Endothelial cell of umbilical vein (primary cell): Measurements from ENCODE around the gene SSTR5. TPM values are rescaled to one million over a fixed set of nuclear protein-coding genes. Genes with fewer than 3 reads are reported as not detected.
A peak's percentile ranks its signal among the peaks of the same experiment; 100 is the strongest.

Experiments used
- BruUV-seq: library from RNA; stranded (reverse); fragments of 400-500 nt; replicated peaks from 2 replicates; lab custom pipeline; 2021; lab: Mats Ljungman, UMichigan
- CTCF ChIA-PET: fragments of 300-600, 350-600 bp; sonication (Branson Sonifier 250); formaldehyde crosslinking; loops from one replicate; lab custom pipeline; 2021; ENCODE audit warnings: antibody characterized with exemption, inconsistent platforms; lab: Charles Lee
- POLR2A ChIA-PET: fragments of 300-600, 350-600 bp; sonication (Branson Sonifier 250); formaldehyde crosslinking; loops from one replicate; lab custom pipeline; 2021; ENCODE audit warnings: antibody characterized with exemption, inconsistent platforms; lab: Charles Lee
- DNase-seq: peaks from one replicate; pipeline ENCODE4 v3.0.0-alpha.2; 2011; ENCODE audit warnings: low read depth, low spot score
- FAIRE-seq: peaks from 2 replicates; lab custom pipeline; 2011; peaks lifted over from hg19 to GRCh38; lab: Jason Lieb, UNC
- H2AFZ ChIP-seq: 2 replicates; pipeline ENCODE4 v1.6.0; 2012; ENCODE audit warnings: low read depth, low read length, control low read depth, inconsistent platforms
- H3K27ac ChIP-seq: 2 replicates; pipeline ENCODE4 v1.5.1; 2011; ENCODE audit warnings: low read depth, mild to moderate bottlenecking, control low read depth, low read length, moderate library complexity; ENCODE audit not compliant: insufficient read depth
- H3K27me3 ChIP-seq, 2 experiments: 2 replicates each; pipeline versions ENCODE4 v1.6.0 to v1.6.1; 2011; ENCODE audit warnings: low read length in 2 of 2, mixed read lengths in 1 of 2; ENCODE audit not compliant: control insufficient read depth in 2 of 2, insufficient read depth in 2 of 2
- H3K36me3 ChIP-seq, 2 experiments: 2 replicates in 1 of 2; 3 replicates in 1 of 2; pipeline ENCODE4 v1.5.1; 2011; ENCODE audit warnings: low read length in 2 of 2, mild to moderate bottlenecking in 1 of 2, moderate library complexity in 1 of 2; ENCODE audit not compliant: control insufficient read depth in 2 of 2, insufficient read depth in 2 of 2; ENCODE audit errors: extremely low read depth in 1 of 2
- H3K4me1 ChIP-seq: 3 replicates; pipeline ENCODE4 v1.5.1; 2011; ENCODE audit warnings: mild to moderate bottlenecking, low read length; ENCODE audit not compliant: control insufficient read depth, insufficient read depth; ENCODE audit errors: extremely low read depth
- H3K4me2 ChIP-seq: 2 replicates; pipeline ENCODE4 v1.6.1; 2011; ENCODE audit warnings: low read length, control low read depth, mixed read lengths; ENCODE audit not compliant: insufficient read depth
- H3K4me3 ChIP-seq, 3 experiments: fragments of 200-600 bp in 1 of 3; sonication (generic), shearing (Covaris generic) in 1 of 3; replicated peaks in 1 of 3; 2 replicates each; pipeline ENCODE4 v1.5.1; 2011 to 2016; ENCODE audit warnings: control low read depth in 3 of 3, low read length in 3 of 3, mild to moderate bottlenecking in 2 of 3, inconsistent platforms in 1 of 3, low read depth in 1 of 3, moderate library complexity in 1 of 3; ENCODE audit not compliant: insufficient read depth in 1 of 3
- H3K79me2 ChIP-seq: 2 replicates; pipeline ENCODE4 v1.6.0; 2012; ENCODE audit warnings: low read length, inconsistent platforms; ENCODE audit not compliant: control insufficient read depth, insufficient read depth
- H3K9ac ChIP-seq: replicated peaks from 2 replicates; pipeline ENCODE3; 2011; ENCODE audit warnings: low read length, control low read depth; ENCODE audit not compliant: insufficient read depth; ENCODE audit errors: extremely low read depth
- H3K9me1 ChIP-seq: replicated peaks from 3 replicates; pipeline ENCODE4 v1.6.0; 2011; ENCODE audit warnings: mild to moderate bottlenecking, low read length; ENCODE audit not compliant: control insufficient read depth, insufficient read depth; ENCODE audit errors: extremely low read depth
- H3K9me3 ChIP-seq: replicated peaks from 2 replicates; pipeline ENCODE4 v1.5.1; 2012; ENCODE audit warnings: low read length, inconsistent platforms; ENCODE audit not compliant: control insufficient read depth, insufficient read depth
- H4K20me1 ChIP-seq: replicated peaks from 2 replicates; pipeline ENCODE3; 2011; ENCODE audit warnings: mild to moderate bottlenecking, low read length; ENCODE audit not compliant: control insufficient read depth, insufficient read depth; ENCODE audit errors: extremely low read depth
- EZH2 ChIP-seq: IDR thresholded peaks from 2 replicates; pipeline ENCODE4 v1.6.1; 2012; ENCODE audit warnings: borderline replicate concordance, low read depth, mild to moderate bottlenecking, moderate library complexity, low read length, inconsistent platforms; ENCODE audit not compliant: severe bottlenecking
- FOS ChIP-seq: IDR thresholded peaks from 2 replicates; pipeline ENCODE4 v1.6.1; 2011; ENCODE audit warnings: mild to moderate bottlenecking, low read length, moderate library complexity, borderline replicate concordance; ENCODE audit not compliant: insufficient read depth
- GATA2 ChIP-seq: IDR thresholded peaks from 2 replicates; pipeline ENCODE4 v1.7.0; 2011; ENCODE audit warnings: low read depth, mild to moderate bottlenecking, moderate library complexity, mixed read lengths, low read length; ENCODE audit not compliant: insufficient read length, insufficient read depth
- JUN ChIP-seq: IDR thresholded peaks from 2 replicates; pipeline ENCODE4 v1.6.1; 2011; ENCODE audit warnings: borderline replicate concordance, low read depth; ENCODE audit not compliant: insufficient read length, insufficient read depth
- MYC ChIP-seq: IDR thresholded peaks from one replicate; pipeline ENCODE4 v1.6.1; 2011; ENCODE audit warnings: mild to moderate bottlenecking, low read depth, low read length
- POLR2A ChIP-seq: IDR thresholded peaks from 2 replicates; pipeline ENCODE4 v1.6.1; 2012; ENCODE audit warnings: low read depth, mild to moderate bottlenecking, control low read depth, low read length
- POLR2AphosphoS5 ChIP-seq: IDR thresholded peaks from 2 replicates; pipeline ENCODE4 v1.6.1; 2012; ENCODE audit warnings: low read depth, mild to moderate bottlenecking, control low read depth, low read length, moderate library complexity; ENCODE audit not compliant: insufficient read depth
- dilution Hi-C: fragments of 300-500 bp; cut with MboI; formaldehyde crosslinking; loops from one replicate; pipeline ENCODE4 v1.15.0; 2019; ENCODE audit warnings: low sequenced_read_pairs; ENCODE audit not compliant: extremely low pct_ligation_motif_present
- intact Hi-C: fragments of 100-400 bp; cut with micrococcal nuclease; formaldehyde crosslinking; loops from one replicate; pipeline ENCODE4 v1.10.0; 2022
- polyA plus RNA-seq, 4 experiments: library from polyadenylated mRNA; depleted of rRNA in 3 of 4; stranded (reverse) in 3 of 4; unstranded in 1 of 4; fragments of >200 nt; gene quantifications; 2 replicates each; pipeline versions ENCODE4 v1.2.1 to v1.2.3, GENCODE V29; 2011 to 2012; ENCODE audit warnings: missing spikeins in 1 of 4
- total RNA-seq: library from RNA; stranded (reverse); gene quantifications from 2 replicates; pipeline ENCODE4 v1.2.3, GENCODE V29; 2021
- TF ChIP-seq, protein P1 (sequence below): IDR thresholded peaks from 2 replicates; pipeline ENCODE4 v1.6.1; 2011; ENCODE audit not compliant: insufficient read depth, insufficient read length
- TF ChIP-seq, protein P2 (sequence below), 2 donors: IDR thresholded peaks; 1 replicate in 1 of 2; 2 replicates in 1 of 2; pipeline ENCODE4 v1.5.1; 2011; ENCODE audit warnings: low read length in 2 of 2, mild to moderate bottlenecking in 2 of 2, moderate library complexity in 2 of 2, control low read depth in 1 of 2, inconsistent platforms in 1 of 2, low read depth in 1 of 2; ENCODE audit not compliant: insufficient read depth in 1 of 2; ENCODE audit errors: extremely low read depth in 1 of 2

The SSTR5 gene
- total and polyA plus RNA-seq, 2 donors (not counting 3 experiments of a cell fraction or from before 2014, with no cell fraction given), result 0.24 to 0.52 TPM

DNA sequence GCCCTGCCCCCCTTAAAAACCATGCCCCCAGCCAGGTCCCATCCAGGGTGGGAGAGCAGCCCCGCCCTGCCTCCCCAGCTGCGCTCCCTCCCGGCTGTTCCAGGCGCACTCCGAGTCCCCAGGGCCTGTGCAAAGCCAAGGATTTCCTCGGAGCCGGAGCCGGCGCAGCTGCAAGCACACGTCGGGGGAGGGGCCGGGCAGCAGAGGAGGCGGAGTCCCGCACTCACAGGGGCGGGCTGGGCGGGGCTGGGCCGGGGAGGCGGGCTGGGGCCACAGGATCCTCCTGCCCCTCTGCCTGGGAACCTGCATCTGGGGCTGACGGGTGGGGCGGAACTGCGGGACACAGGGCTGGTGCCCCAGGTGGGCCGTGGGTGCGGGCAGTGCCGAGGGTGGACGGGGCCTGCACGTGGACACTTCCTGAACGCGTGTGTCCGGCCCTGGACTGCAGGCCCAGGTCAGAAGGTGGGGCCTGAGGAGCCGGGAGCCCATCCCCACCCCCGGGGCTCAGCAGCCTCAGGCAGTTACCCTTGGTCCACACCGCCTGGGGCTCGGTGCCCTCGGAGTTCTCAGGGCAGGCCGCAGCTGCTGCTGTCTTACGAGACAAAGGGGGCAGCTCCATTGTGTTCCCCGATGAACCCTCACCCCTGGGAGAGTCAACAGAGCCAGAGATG, 24.0 kb upstream of the SSTR5 start:
- Histone ChIP-seq H3K27me3 (no peaks in the 10 kb centered on the region), H3K36me3 (no peaks in the 10 kb centered on the region), H3K4me3 (no peak overlapping the region), H4K20me1 (no peaks in the 10 kb centered on the region), H3K79me2 (no peaks in the 10 kb centered on the region), H3K4me1 (no peaks in the 10 kb centered on the region), H3K9me1 (no peaks in the 10 kb centered on the region), H3K27ac (no peak overlapping the region), H2AFZ (peak overlapping the region; percentile 91), H3K9ac (no peak overlapping the region), H3K4me2 (no peak overlapping the region), H3K9me3 (no peaks in the 10 kb centered on the region)
- dilution Hi-C loops (no loop called here), intact Hi-C loops (no loop called here)
- FAIRE-seq, result peak; percentile 21
- ChIA-PET POLR2A (interaction anchor here (0.6 kb wide), 1 partner anchor 149 kb away, joined by 5 read pairs; no protein-coding TSS in a partner anchor), CTCF (interaction anchor here (0.6 to 2.8 kb wide), 3 partner anchors 9 to 80 kb away, joined by 3 to 20 read pairs (median 3); no protein-coding TSS in a partner anchor)
- no peak for TF ChIP-seq EZH2
- no TSS peak for BruUV-seq
- peak; percentile 26 for DNase-seq

DNA sequence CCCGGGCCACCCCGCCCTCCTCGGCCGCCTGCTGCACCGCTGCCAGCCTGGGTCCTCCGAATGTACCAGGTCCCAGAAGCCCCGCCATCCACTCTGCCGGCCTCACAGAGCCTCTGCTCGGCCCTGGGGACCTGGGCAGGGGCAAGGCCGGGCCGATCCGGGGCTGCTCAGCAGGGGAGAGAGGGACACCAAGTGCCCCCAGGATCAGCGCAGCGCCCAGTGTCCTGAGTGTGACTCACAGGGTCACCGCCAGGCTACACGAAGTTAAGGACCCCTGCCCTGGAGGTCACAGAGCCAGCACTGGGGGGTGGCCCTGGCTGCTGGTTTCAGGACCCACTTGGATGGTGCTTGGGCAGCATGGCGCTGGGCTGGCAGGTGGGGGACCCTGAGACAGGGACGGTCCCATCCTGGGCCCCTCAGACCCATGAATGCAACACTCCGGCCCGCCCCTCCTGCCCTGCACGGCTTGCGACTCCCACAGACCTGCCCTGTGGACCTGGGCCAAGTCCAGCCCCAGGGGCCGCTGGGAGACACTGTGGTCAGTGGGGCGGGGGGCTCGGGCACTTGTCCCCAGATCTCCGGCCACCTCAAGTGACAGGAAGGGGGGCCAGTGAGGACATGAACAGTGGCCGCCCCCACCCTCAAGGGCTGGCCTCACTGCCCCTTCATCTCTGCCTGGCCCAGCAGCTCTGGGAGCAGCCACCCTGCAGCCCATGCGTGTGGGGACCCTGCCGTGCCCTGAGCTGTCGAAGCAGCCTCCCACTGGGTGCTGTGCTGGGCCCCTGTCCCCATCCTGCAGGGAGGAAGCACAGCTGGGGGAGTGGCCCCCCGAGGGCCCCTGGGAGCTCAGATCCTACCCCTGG, 23.2 kb upstream of the SSTR5 start:
- intact Hi-C loops (no loop called here), dilution Hi-C loops (no loop called here)
- Histone ChIP-seq H3K27ac (no peak overlapping the region), H3K36me3 (no peaks in the 10 kb centered on the region), H3K27me3 (no peaks in the 10 kb centered on the region), H3K9me1 (no peaks in the 10 kb centered on the region), H3K9me3 (no peaks in the 10 kb centered on the region), H4K20me1 (no peaks in the 10 kb centered on the region), H3K4me1 (no peaks in the 10 kb centered on the region), H3K4me2 (no peak overlapping the region), H3K4me3 (no peak overlapping the region), H3K79me2 (no peaks in the 10 kb centered on the region), H3K9ac (no peak overlapping the region), H2AFZ (peak overlapping the region; percentile 91)
- POLR2A ChIA-PET, result no interaction called here
- FAIRE-seq, result no peak
- no peak for TF ChIP-seq GATA2
- TF ChIP-seq EZH2, result no peak
- TF ChIP-seq JUN, result no peak
- TF ChIP-seq, protein P1, sequence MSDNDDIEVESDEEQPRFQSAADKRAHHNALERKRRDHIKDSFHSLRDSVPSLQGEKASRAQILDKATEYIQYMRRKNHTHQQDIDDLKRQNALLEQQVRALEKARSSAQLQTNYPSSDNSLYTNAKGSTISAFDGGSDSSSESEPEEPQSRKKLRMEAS, result no peak
- TF ChIP-seq MYC, result no peak
- TF ChIP-seq POLR2AphosphoS5, result no peak
- TF ChIP-seq FOS, result no peak
- TF ChIP-seq POLR2A, result no peak
- TF ChIP-seq, protein P2, sequence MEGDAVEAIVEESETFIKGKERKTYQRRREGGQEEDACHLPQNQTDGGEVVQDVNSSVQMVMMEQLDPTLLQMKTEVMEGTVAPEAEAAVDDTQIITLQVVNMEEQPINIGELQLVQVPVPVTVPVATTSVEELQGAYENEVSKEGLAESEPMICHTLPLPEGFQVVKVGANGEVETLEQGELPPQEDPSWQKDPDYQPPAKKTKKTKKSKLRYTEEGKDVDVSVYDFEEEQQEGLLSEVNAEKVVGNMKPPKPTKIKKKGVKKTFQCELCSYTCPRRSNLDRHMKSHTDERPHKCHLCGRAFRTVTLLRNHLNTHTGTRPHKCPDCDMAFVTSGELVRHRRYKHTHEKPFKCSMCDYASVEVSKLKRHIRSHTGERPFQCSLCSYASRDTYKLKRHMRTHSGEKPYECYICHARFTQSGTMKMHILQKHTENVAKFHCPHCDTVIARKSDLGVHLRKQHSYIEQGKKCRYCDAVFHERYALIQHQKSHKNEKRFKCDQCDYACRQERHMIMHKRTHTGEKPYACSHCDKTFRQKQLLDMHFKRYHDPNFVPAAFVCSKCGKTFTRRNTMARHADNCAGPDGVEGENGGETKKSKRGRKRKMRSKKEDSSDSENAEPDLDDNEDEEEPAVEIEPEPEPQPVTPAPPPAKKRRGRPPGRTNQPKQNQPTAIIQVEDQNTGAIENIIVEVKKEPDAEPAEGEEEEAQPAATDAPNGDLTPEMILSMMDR (IDR thresholded peaks at IDR 0.05; ENCODE audit: extremely low read depth in 1 of 2, insufficient read depth in 1 of 2, low read depth in 1 of 2, low read length in 2 of 2), result no peak
- no peak for DNase-seq
- CTCF ChIA-PET, result interaction anchor here (1.3 to 2.8 kb wide), 2 partner anchors 8 to 54 kb away, joined by 3 to 20 read pairs; no protein-coding TSS in a partner anchor
- no TSS peak for BruUV-seq
